ENCODE measurements around the gene PGF.
A peak's percentile ranks its signal among the peaks of the same experiment; 100 is the strongest.

The PGF gene

GRCh38 chr14:74963178-74963704, 7.8 kb upstream of the PGF start:
- Histone ChIP-seq H3K36me3 (ENCODE audit: insufficient read depth, low read length) (no peaks in the 10 kb centered on the region), H3K4me1 (ENCODE audit: control insufficient read depth, insufficient read depth, low read length) (peaks cover 30% of the 10 kb centered on the region), H3K27me3 (ENCODE audit: control insufficient read depth, insufficient read depth, low read length) (peaks cover 3% of the 10 kb centered on the region), H3K4me3 (ENCODE audit: low read length) (no peak overlapping the region), H3K9me3 (replicated peaks; ENCODE audit: low read length) (no peaks in the 10 kb centered on the region), H3K4me2 (ENCODE audit: low read length) (peak overlapping the region; percentile 26), H3K9ac (ENCODE audit: low read depth, low read length) (no peak overlapping the region)

GRCh38 chr14:74962493-74962892, 7.1 kb upstream of the PGF start:
- Histone ChIP-seq H3K9ac (ENCODE audit: low read depth, low read length) (no peak overlapping the region), H3K4me2 (ENCODE audit: low read length) (no peak overlapping the region), H3K9me3 (replicated peaks; ENCODE audit: low read length) (no peaks in the 10 kb centered on the region), H3K4me3 (ENCODE audit: low read length) (no peak overlapping the region), H3K36me3 (ENCODE audit: insufficient read depth, low read length) (no peaks in the 10 kb centered on the region), H3K27me3 (ENCODE audit: control insufficient read depth, insufficient read depth, low read length) (peaks cover 3% of the 10 kb centered on the region), H3K4me1 (ENCODE audit: control insufficient read depth, insufficient read depth, low read length) (peaks cover 30% of the 10 kb centered on the region)

- Histone ChIP-seq H3K36me3 (ENCODE audit: insufficient read depth, low read length) (no peaks in the 10 kb centered on the region), H3K9me3 (replicated peaks; ENCODE audit: low read length) (no peaks in the 10 kb centered on the region), H3K9ac (ENCODE audit: low read depth, low read length) (no peak overlapping the region), H3K4me3 (ENCODE audit: low read length) (no peak overlapping the region), H3K27me3 (ENCODE audit: control insufficient read depth, insufficient read depth, low read length) (peaks cover 3% of the 10 kb centered on the region), H3K4me2 (ENCODE audit: low read length) (no peak overlapping the region), H3K4me1 (ENCODE audit: control insufficient read depth, insufficient read depth, low read length) (peaks cover 30% of the 10 kb centered on the region)
Measured at GRCh38 chr14:74962046-74962445, 6.6 kb upstream of the PGF start.

GRCh38 chr14:74961238-74961911, 6.0 kb upstream of the PGF start:
- H3K4me2 ChIP-seq (ENCODE audit: low read length) = no peak overlapping the region
- H3K9ac ChIP-seq (ENCODE audit: low read depth, low read length) = no peak overlapping the region
- H3K4me1 ChIP-seq (ENCODE audit: control insufficient read depth, insufficient read depth, low read length) = peaks cover 30% of the 10 kb centered on the region
- H3K4me3 ChIP-seq (ENCODE audit: low read length) = no peak overlapping the region
- no peaks in the 10 kb centered on the region for H3K9me3 ChIP-seq (replicated peaks; ENCODE audit: low read length)
- H3K36me3 ChIP-seq (ENCODE audit: insufficient read depth, low read length) = no peaks in the 10 kb centered on the region
- peaks cover 3% of the 10 kb centered on the region for H3K27me3 ChIP-seq (ENCODE audit: control insufficient read depth, insufficient read depth, low read length)

GRCh38 chr14:74960736-74961135, 5.3 kb upstream of the PGF start:
- no peaks in the 10 kb centered on the region for H3K9me3 ChIP-seq (replicated peaks; ENCODE audit: low read length)
- peaks cover 3% of the 10 kb centered on the region for H3K27me3 ChIP-seq (ENCODE audit: control insufficient read depth, insufficient read depth, low read length)
- H3K36me3 ChIP-seq (ENCODE audit: insufficient read depth, low read length) = no peaks in the 10 kb centered on the region
- no peak overlapping the region for H3K9ac ChIP-seq (ENCODE audit: low read depth, low read length)
- peaks cover 26% of the 10 kb centered on the region for H3K4me1 ChIP-seq (ENCODE audit: control insufficient read depth, insufficient read depth, low read length)
- no peak overlapping the region for H3K4me3 ChIP-seq (ENCODE audit: low read length)
- no peak overlapping the region for H3K4me2 ChIP-seq (ENCODE audit: low read length)

GRCh38 chr14:74959596-74960180, 4.3 kb upstream of the PGF start:
- no peak overlapping the region for H3K4me2 ChIP-seq (ENCODE audit: low read length)
- peaks cover 17% of the 10 kb centered on the region for H3K4me1 ChIP-seq (ENCODE audit: control insufficient read depth, insufficient read depth, low read length)
- H3K9ac ChIP-seq (ENCODE audit: low read depth, low read length) = no peak overlapping the region
- H3K4me3 ChIP-seq (ENCODE audit: low read length) = no peak overlapping the region
- H3K36me3 ChIP-seq (ENCODE audit: insufficient read depth, low read length) = no peaks in the 10 kb centered on the region
- peaks cover 3% of the 10 kb centered on the region for H3K27me3 ChIP-seq (ENCODE audit: control insufficient read depth, insufficient read depth, low read length)
- no peaks in the 10 kb centered on the region for H3K9me3 ChIP-seq (replicated peaks; ENCODE audit: low read length)

GRCh38 chr14:74956280-74957072, 1.1 kb upstream of the PGF start:
- Histone ChIP-seq H3K4me2 (ENCODE audit: low read length) (peak overlapping the region; percentile 91), H3K4me1 (ENCODE audit: control insufficient read depth, insufficient read depth, low read length) (peaks cover 23% of the 10 kb centered on the region), H3K36me3 (ENCODE audit: insufficient read depth, low read length) (peaks cover 13% of the 10 kb centered on the region), H3K4me3 (ENCODE audit: low read length) (peak overlapping the region; percentile 75), H3K27me3 (ENCODE audit: control insufficient read depth, insufficient read depth, low read length) (no peaks in the 10 kb centered on the region), H3K9ac (ENCODE audit: low read depth, low read length) (no peak overlapping the region), H3K9me3 (replicated peaks; ENCODE audit: low read length) (no peaks in the 10 kb centered on the region)

GRCh38 chr14:74956027-74956279, 556 bp upstream of the PGF start:
- H3K4me1 ChIP-seq (ENCODE audit: control insufficient read depth, insufficient read depth, low read length) = peaks cover 27% of the 10 kb centered on the region
- H3K4me2 ChIP-seq (ENCODE audit: low read length) = peak overlapping the region; percentile 91
- H3K27me3 ChIP-seq (ENCODE audit: control insufficient read depth, insufficient read depth, low read length) = no peaks in the 10 kb centered on the region
- H3K9me3 ChIP-seq (replicated peaks; ENCODE audit: low read length) = no peaks in the 10 kb centered on the region
- H3K9ac ChIP-seq (ENCODE audit: low read depth, low read length) = peak overlapping the region; percentile 73
- peak overlapping the region; percentile 75 for H3K4me3 ChIP-seq (ENCODE audit: low read length)
- peaks cover 18% of the 10 kb centered on the region for H3K36me3 ChIP-seq (ENCODE audit: insufficient read depth, low read length)

GRCh38 chr14:74954947-74955228, 509 bp downstream of the PGF start:
- H3K9ac ChIP-seq (ENCODE audit: low read depth, low read length) = peak overlapping the region; percentile 73
- peak overlapping the region; percentile 75 for H3K4me3 ChIP-seq (ENCODE audit: low read length)
- peak overlapping the region; percentile 91 for H3K4me2 ChIP-seq (ENCODE audit: low read length)
- no peaks in the 10 kb centered on the region for H3K9me3 ChIP-seq (replicated peaks; ENCODE audit: low read length)
- H3K27me3 ChIP-seq (ENCODE audit: control insufficient read depth, insufficient read depth, low read length) = no peaks in the 10 kb centered on the region
- peaks cover 28% of the 10 kb centered on the region for H3K36me3 ChIP-seq (ENCODE audit: insufficient read depth, low read length)
- peaks cover 30% of the 10 kb centered on the region for H3K4me1 ChIP-seq (ENCODE audit: control insufficient read depth, insufficient read depth, low read length)

- Histone ChIP-seq H3K9me3 (replicated peaks; ENCODE audit: low read length) (no peaks in the 10 kb centered on the region), H3K27me3 (ENCODE audit: control insufficient read depth, insufficient read depth, low read length) (no peaks in the 10 kb centered on the region), H3K4me2 (ENCODE audit: low read length) (peak overlapping the region; percentile 91), H3K4me1 (ENCODE audit: control insufficient read depth, insufficient read depth, low read length) (peaks cover 30% of the 10 kb centered on the region), H3K4me3 (ENCODE audit: low read length) (peak overlapping the region; percentile 75), H3K9ac (ENCODE audit: low read depth, low read length) (peak overlapping the region; percentile 73), H3K36me3 (ENCODE audit: insufficient read depth, low read length) (peaks cover 32% of the 10 kb centered on the region)
Measured at GRCh38 chr14:74954232-74954946, 1.0 kb downstream of the PGF start.

GRCh38 chr14:74953686-74954085, 1.7 kb downstream of the PGF start:
- H3K36me3 ChIP-seq (ENCODE audit: insufficient read depth, low read length) = peaks cover 39% of the 10 kb centered on the region
- H3K9me3 ChIP-seq (replicated peaks; ENCODE audit: low read length) = no peaks in the 10 kb centered on the region
- H3K4me1 ChIP-seq (ENCODE audit: control insufficient read depth, insufficient read depth, low read length) = peaks cover 30% of the 10 kb centered on the region
- peak overlapping the region; percentile 73 for H3K9ac ChIP-seq (ENCODE audit: low read depth, low read length)
- peak overlapping the region; percentile 75 for H3K4me3 ChIP-seq (ENCODE audit: low read length)
- no peaks in the 10 kb centered on the region for H3K27me3 ChIP-seq (ENCODE audit: control insufficient read depth, insufficient read depth, low read length)
- peak overlapping the region; percentile 91 for H3K4me2 ChIP-seq (ENCODE audit: low read length)

All from skeletal muscle satellite cell (primary cell).